ENCODE measurements around the gene F8A3.
"Not testable (repeated sequence)": the region's sequence is repeated elsewhere in the genome, so short reads cannot be mapped to it uniquely, and the experiment has no call there.

DNA sequence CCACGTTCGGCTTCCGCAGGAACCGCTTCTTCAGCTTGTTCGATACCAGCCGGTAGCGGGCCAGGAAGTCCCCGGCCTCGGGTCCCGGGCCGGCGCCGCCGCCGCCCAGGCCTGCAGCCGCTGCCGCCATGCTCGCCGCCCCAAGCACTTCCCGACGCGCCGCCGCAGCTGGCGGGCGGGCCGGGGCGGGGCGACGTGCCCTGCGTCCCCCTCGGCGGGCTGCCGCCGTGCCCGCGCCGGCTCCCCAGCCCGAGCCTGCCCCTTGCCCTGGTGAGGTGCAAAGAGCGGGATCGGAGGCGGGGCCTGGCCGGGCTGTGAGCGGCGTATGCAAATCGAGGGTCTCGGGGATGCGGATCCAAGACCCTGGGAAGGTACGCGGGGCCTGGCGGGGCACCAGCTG lies at the start of gene F8A3:
- TF ChIP-seq, protein P1, sequence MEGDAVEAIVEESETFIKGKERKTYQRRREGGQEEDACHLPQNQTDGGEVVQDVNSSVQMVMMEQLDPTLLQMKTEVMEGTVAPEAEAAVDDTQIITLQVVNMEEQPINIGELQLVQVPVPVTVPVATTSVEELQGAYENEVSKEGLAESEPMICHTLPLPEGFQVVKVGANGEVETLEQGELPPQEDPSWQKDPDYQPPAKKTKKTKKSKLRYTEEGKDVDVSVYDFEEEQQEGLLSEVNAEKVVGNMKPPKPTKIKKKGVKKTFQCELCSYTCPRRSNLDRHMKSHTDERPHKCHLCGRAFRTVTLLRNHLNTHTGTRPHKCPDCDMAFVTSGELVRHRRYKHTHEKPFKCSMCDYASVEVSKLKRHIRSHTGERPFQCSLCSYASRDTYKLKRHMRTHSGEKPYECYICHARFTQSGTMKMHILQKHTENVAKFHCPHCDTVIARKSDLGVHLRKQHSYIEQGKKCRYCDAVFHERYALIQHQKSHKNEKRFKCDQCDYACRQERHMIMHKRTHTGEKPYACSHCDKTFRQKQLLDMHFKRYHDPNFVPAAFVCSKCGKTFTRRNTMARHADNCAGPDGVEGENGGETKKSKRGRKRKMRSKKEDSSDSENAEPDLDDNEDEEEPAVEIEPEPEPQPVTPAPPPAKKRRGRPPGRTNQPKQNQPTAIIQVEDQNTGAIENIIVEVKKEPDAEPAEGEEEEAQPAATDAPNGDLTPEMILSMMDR (IDR thresholded peaks at IDR 0.05): not testable (repeated sequence)
- TF ChIP-seq POLR2A (IDR thresholded peaks at IDR 0.05): not testable (repeated sequence)
